ENCODE measurements around the gene RBP3.

RBP3 gene

GRCh38 chr10:47359626-47360418, 11.7 kb downstream of the RBP3 start:
- no peak for DNase-seq

DNA sequence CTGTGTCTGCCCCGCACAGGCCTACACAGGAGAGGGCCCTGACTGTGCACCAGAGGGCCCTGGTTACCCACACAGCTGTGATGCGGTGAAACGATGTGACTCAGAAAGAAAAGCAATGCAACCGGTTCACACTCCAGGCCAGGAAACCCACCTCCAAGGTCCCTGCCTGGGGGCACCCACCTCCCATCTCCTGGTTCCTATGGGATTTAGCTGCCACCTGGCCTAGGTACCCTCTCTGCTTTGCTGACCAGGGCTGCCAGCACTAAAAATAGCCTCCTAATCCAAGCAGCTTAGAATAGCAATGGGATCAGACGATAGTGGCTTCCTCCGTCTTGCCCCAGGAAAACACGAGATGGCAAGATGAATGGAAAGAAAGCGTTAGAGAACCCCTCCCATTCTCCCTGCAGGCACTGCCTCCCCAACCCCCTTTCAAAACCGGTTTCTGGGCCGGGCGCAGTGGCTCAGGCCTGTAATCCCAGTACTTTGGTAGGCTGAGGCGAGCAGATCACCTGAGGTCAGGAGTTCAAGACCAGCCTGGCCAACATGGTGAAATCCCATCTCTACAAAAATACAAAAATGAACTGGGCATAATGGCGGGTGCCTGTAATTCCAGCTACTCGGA, 12.4 kb downstream of the RBP3 start:
- no peak for DNase-seq

DNA sequence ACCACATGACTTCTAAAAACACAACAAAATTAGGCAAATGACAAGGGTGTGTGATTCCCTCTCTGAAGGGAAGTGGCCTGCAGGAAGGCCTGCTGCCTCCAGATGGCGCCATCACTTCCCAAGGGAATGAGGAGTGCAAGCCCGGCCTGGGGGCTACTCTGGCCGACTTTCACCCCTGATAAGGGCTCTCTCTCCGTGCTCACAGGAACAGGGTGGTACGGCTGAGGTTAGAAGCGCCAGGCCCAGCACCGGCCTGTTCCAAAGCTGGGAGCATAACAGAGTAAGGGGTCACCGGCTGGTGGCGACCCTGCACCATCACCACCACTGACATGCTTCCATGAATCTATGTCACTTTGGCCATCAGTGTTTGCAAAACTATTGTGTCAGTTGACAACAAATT, 13.1 kb downstream of the RBP3 start:
- DNase-seq: no peak

DNA sequence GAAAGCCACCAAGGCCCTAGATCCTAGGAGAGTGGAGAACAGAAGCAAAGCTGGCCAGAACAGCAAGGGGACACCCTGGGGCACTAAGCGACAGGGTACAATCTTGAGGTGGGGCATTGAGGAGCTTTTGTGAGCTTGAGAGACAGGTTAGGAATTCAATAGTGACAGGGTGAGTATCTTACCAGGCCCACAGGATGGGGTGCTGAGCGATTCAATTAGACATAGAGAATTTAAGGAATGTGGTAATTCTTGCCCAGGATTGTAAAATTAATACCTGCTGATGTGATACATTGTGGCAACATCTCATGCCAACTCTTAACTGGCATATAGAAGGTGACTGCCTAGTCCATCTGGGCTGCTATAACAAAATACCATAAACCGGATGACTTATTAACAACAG, 14.0 kb downstream of the RBP3 start:
- DNase-seq: no peak

DNA sequence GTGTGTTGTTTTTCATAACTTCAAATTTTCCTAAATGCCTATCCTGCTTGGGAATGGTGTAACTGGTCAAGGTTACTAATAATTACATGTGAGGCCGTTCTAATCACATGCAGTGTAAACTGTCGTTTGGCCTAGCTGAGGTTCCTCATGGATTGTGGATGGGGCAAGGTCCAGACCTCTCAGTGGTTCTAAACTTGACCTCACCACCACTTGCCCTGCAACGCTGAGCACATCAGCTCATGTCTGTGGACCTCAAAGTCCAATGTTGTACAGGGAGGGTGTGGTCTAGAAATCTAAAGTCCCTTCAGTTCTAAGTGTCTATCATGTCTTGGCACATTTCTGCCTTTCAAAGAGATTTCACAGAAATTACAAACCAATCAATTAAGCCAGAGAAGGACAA, 15.6 kb downstream of the RBP3 start:
- DNase-seq: no peak

- DNase-seq: peak in 1 of 2 experiments; percentile 18
These were observed 16.2 kb downstream of the RBP3 start for GRCh38 chr10:47364366-47364765.

- no peak for DNase-seq
These were observed 16.7 kb downstream of the RBP3 start for GRCh38 chr10:47364911-47365310.

GRCh38 chr10:47365431-47366180, 17.4 kb downstream of the RBP3 start:
- DNase-seq: no peak

DNA sequence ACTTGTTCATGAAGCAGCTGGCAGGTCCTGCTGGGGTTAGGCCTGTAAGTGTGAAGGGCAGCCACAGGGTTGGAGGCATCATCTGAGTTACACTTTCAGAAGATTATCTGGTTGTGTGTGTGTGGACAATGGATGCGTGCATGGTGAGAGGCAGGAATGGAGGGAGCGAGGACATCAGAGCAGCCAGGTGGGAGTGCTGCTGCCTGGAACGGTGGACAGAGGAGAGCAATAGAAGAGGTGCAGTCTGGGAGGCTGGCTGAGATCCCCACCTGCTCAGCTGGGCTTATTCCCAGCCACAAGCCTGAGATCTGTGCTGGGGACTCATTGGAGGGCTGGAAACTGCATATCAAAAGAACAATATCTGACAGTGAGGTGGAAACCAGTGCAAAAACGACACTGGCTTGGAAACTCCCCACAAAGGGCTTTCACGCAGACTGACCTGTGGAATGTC, 18.0 kb downstream of the RBP3 start:
- no peak for DNase-seq

DNA sequence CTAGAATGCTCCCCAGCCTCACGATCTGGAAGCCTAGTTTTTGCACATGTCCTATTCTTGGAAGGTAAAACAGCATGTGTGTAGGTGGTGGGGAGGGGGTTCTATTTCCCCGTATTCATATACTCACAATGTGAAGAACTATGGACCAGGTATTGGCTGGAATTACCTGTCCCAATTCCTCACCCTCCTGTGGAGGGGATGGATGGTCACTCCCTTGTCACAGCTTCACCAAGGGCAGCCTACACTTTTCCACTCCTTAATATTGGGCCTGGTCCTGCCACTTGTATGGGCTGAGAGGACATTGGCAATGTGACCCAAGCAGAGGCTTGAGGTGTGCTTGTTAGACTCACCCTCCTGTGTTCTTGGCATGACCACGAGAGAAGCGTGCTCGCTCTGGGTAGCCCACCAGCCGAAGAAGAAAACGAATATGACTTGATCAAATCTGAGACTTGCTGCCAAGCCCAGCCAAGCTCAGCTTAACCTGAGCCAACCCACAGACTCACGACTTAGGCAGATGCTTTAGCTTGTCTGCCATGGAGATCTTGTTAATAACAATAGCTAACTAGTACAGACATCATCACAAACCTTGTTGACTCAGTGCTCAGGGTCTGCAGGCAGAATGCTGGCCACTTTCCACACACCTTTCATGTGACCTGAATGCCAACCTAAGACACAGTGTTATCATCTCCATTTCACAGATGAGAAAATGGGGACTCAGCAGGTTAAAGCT, 18.7 kb downstream of the RBP3 start:
- no peak for DNase-seq

GRCh38 chr10:47367646-47368045, 19.5 kb downstream of the RBP3 start:
- DNase-seq: no peak

- DNase-seq: no peak
These were observed 20.4 kb downstream of the RBP3 start for GRCh38 chr10:47368431-47369180.

DNA sequence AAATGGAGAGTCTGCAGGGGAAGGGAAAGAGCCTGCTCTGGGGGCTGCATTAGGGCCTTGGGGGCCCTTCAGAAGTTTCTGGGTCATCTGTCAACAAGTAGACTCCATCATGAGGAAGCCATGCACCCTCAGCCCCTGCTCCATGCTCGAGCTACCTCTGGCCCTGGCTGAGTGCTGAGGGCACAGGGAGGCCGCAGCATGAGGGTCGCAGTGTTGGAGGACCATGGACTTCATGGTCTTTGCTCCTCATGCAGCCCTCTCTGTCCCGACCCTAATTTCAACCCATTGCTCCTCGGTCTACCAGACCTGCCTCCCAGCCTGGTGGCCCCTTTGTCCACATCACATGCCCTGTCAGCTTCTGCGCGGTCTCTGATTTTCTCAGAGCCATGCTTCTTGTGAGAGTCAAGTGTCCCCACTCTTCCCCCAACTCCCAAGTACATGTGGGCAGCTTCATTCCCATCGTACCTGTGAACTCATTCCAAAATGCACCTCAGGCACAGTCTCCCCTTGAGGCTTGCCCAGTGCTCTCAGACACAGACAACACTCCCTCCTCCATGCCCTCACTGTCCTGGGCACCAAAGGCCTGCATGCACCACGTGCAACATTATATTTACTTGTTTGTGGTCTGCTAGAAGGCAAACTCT, 21.2 kb downstream of the RBP3 start:
- no peak for DNase-seq

DNA sequence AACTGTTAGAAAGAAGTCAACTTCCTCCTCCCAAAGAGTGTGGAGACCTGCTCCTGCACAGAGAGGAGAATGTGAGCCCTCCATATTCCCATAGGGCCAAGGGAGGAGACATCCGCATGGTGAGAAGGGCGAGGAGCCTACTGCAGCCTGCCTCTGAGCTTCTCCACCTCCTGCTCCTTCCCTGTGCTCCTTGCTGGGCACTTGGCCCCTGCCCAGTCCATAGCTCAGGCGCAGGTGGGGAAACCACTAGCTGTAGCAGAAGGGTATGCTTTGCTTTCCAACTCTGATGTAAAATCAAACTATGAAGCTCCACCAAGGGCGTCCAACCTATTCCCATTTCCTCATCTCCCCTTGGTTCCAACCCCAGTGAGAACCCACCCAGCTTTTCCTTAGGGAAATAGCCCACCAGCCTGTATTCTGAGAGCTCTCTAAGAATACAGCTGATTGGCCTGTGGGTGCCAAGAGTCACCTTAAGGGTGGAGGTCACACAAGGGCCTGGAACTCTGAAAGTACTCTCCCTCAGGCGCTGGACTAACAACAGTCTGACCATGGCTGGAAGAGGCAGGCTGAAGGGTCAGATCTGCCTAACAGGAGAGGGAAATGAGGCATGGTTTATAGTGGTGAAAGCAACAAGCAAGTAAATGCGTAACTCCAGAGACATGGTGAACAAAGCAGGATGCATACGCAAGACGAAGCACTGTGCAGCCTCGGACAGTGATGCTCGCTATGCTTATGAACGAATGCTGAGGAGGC, 22.0 kb downstream of the RBP3 start:
- DNase-seq: no peak

DNA sequence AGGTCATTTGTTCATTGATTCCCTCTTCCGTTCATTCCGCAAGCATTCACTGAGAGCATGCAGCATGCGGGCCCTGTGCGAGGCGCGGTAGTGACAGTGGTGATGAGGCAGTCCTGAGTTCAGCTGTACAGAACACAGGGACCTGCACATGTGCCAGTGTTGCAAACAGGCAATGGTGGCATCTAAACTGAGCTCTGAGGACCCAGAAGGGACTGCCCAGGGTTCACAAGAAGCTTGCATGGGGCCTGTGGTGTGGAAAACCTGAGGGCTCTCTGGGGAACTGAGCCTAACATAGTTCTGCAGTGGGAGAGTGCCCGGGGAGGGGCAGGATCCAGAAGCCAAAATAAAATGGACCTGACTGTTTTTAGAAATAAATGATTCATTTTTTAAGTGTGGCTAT, 22.7 kb downstream of the RBP3 start:
- no peak for DNase-seq

DNA sequence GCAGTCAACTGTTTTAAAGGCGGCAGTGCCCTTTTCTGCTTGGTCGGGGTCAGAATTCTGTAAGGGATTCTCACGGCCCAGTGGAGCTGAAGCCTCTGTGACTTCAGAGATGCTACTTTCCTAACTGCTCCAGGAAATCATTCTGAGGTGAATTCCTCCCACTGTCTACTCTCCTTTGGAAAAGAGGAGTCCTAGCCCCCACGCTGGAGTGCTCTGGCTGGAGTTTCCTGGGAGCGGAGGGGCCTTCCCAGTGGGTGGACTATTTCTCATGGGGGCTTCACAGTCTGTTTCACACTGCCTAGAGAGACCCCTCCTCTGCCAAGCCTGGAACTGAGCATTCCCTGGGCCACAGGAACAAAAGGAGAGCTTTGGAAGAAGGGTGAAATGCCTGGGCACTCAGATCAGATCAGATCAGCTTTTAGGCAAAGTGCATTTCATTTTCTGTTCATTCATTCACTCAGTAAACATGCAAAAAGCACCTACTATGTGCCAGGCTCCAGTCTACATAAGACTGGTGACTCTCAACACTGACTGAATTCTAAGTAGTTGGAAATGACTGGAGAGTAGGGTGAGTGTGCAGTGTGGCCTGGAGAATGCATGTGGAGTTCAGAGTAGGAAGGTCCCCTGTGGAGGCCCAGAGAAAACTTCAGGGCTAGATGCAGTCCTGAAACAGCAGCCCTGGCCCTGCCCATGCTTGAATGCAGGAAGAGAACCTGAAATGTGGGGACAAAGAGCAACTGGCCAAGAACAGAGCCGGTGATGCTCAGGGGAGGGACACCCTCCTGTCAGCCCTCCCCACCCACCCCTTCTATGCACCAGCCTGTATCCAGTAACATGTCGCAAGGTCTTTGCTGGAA, 23.7 kb downstream of the RBP3 start:
- no peak for DNase-seq

DNA sequence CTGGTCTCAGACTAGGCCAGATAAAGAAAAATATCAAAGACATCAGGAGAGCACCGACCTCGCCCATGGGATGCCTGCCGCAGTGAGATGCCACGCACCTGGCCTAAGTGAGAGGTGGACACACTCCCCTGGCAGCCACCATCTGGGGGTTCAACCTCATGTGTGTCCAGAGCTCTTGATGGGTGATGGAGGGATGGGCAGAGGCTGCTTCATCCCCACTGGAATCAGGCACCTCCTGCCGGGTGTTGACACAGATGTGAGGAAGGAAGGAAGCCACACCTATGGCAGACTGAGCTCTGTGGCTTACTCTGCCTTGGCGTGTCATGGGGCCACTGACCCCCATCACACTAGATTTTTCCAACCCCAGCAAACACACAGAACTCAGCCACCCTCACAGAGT, 24.6 kb downstream of the RBP3 start:
- DNase-seq: no peak

DNA sequence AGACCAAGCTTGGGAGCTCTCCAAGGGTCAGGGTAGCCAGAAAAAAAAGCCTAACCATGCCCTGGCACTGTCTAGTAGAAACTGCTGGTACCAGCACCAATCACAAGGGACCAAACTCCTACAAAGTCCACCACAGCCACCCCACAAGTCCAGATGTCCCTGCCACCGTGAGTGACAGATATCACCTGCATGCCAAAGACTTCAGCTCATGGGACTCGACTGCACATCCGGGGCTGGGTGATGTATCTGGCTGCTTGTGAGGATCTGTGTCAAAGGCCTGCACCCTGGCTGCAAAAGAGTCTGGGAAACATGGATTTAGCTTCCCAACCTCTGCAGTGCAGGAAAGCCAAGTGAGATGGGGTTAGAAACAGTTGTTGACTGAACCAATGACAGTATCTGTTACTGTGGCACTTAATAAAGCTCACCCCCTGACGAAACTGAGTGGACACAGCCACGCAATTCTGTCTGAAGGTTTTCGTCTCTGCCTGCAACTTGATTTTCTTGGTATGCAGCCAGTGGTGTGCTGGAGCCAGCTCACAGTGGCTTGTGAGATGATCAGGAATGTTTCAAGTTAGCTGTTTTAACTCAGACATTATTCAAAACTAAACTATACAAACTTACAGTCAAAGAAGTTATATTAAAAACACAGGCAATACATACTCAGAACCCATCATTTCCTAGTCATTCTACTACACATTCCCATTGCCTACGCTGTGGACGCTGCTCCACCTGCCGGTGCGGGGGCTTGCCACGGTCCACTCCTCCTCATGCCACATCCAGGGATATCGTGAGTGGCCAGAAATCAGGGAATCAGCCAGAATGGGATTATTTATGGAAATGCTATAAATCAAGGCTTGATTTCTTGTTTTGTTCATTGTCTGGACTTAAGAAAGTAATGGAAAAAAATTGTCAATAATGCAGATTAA, 26.7 kb downstream of the RBP3 start:
- no peak for DNase-seq

All from SHP77 (cell line).